A673 (cell line): Measurements from ENCODE around the gene CGNL1. TPM values are rescaled to one million over a fixed set of nuclear protein-coding genes. Genes with fewer than 3 reads are reported as not detected.

Experiments used
- BruUV-seq: library from RNA; stranded (reverse); fragments of 400-500 nt; replicated peaks from 2 replicates; lab custom pipeline; 2021; lab: Mats Ljungman, UMichigan
- CTCF ChIA-PET: fragments of 300-600 bp; sonication (Branson Sonifier 250); formaldehyde crosslinking; loops from one replicate; lab custom pipeline; 2022; ENCODE audit warnings: antibody characterized with exemption; lab: Charles Lee
- POLR2A ChIA-PET: fragments of 300-600 bp; sonication (Branson Sonifier 250); formaldehyde crosslinking; loops from one replicate; lab custom pipeline; 2022; ENCODE audit warnings: antibody characterized with exemption; ENCODE audit not compliant: low non-redundant PET; lab: Charles Lee
- DNase-seq: peaks from one replicate; pipeline ENCODE4 v3.0.0-alpha.2; 2015; ENCODE audit warnings: low spot score
- H3K27ac ChIP-seq: fragments of 200-600 bp; sonication (generic); 2 replicates; pipeline ENCODE4 v1.5.1; 2016; ENCODE audit warnings: mixed run types, low read depth, mild to moderate bottlenecking, mixed read lengths, antibody characterized with exemption, low read length; ENCODE audit not compliant: poor library complexity, severe bottlenecking
- H3K27me3 ChIP-seq: fragments of 200-600 bp; sonication (generic); replicated peaks from 2 replicates; pipeline ENCODE4 v1.6.1; 2017; ENCODE audit warnings: mixed run types, low read depth, mild to moderate bottlenecking, mixed read lengths, antibody characterized with exemption, low read length; ENCODE audit not compliant: insufficient read depth, poor library complexity
- H3K36me3 ChIP-seq: fragments of 200-600 bp; sonication (generic); 2 replicates; pipeline ENCODE4 v1.6.1; 2016; ENCODE audit warnings: mixed run types, mild to moderate bottlenecking, mixed read lengths, antibody characterized with exemption, low read length; ENCODE audit not compliant: insufficient read depth, poor library complexity, severe bottlenecking
- H3K4me1 ChIP-seq: fragments of 200-600 bp; sonication (generic); 2 replicates; pipeline ENCODE4 v1.6.1; 2017; ENCODE audit warnings: mixed run types, mild to moderate bottlenecking, mixed read lengths, antibody characterized with exemption, low read length; ENCODE audit not compliant: insufficient read depth, poor library complexity, severe bottlenecking
- H3K4me3 ChIP-seq: fragments of 200-600 bp; sonication (generic); 2 replicates; pipeline ENCODE4 v1.5.1; 2016; ENCODE audit warnings: low read depth, mixed run types, mild to moderate bottlenecking, mixed read lengths, low read length; ENCODE audit not compliant: poor library complexity, severe bottlenecking
- H3K9me3 ChIP-seq: fragments of 200-600 bp; sonication (generic); 2 replicates; pipeline ENCODE4 v1.6.1; 2016; ENCODE audit warnings: mixed run types, low read depth, mild to moderate bottlenecking, mixed read lengths, antibody characterized with exemption, low read length; ENCODE audit not compliant: poor library complexity, severe bottlenecking
- EZH2 ChIP-seq: fragments of 200-600 bp; sonication (generic); IDR thresholded peaks from 2 replicates; pipeline ENCODE4 v1.6.1; 2017; ENCODE audit warnings: borderline replicate concordance, low read depth, mild to moderate bottlenecking, mixed read lengths, antibody characterized with exemption, low read length; ENCODE audit not compliant: poor library complexity, severe bottlenecking
- intact Hi-C: fragments of 100-400 bp; cut with micrococcal nuclease; formaldehyde crosslinking; loops from one replicate; pipeline ENCODE4 v1.10.0; 2022; ENCODE audit not compliant: unreplicated experiment
- total RNA-seq: library from RNA; stranded (reverse); gene quantifications from 2 replicates; pipeline ENCODE4 v1.2.3, GENCODE V29; 2021
- TF ChIP-seq, protein P1 (sequence below): fragments of 300-800, 200-600 bp; sonication (generic); conservative IDR thresholded peaks from 2 replicates; pipeline ENCODE4 v1.5.1; 2017; ENCODE audit warnings: low read depth, mild to moderate bottlenecking, antibody characterized with exemption, low read length, moderate library complexity, mixed read lengths

The CGNL1 gene
- total RNA-seq, 1 experiment from 2014 or later: 0.58 TPM

DNA sequence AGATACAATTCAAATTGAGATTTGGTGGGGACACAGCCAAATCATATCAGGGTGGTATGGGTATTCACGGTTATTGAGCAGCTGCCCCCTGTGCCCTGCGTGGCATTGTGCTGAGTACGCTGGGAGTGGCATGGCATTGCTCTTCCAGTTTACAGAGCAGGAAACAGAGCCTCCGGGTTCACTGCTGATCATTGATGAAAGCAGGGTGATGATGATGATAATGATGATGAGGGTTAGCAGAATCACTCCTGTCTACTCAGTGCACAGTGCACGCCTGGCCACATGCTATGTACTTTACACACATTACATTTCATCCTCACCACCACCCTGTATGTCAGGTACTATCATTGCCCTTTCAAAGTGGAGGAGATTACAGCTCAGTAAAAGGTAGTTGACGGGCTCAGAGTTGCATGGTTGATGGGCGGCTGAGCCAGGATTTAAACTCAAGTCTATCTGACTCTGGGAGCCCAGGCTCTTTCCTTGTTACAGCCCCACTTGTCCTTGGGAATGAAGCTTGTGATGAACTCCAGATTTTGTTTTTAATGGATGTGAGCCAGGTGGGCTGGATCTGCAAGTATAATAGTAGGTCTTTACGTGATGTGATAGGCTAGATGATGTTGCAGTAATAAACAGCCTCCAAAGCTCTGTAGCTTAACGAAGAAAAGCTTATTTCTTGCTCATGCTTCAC lies 127.8 kb downstream of the CGNL1 start:
- intact Hi-C loops: no loop called here
- Histone ChIP-seq H3K27ac (no peak overlapping the region), H3K4me1 (no peaks in the 10 kb centered on the region), H3K27me3 (no peaks in the 10 kb centered on the region), H3K36me3 (no peaks in the 10 kb centered on the region), H3K4me3 (no peak overlapping the region), H3K9me3 (no peaks in the 10 kb centered on the region)
- ChIA-PET CTCF (no interaction called here), POLR2A (no interaction called here)
- no peak for DNase-seq
- no TSS peak for BruUV-seq
- TF ChIP-seq, protein P1, sequence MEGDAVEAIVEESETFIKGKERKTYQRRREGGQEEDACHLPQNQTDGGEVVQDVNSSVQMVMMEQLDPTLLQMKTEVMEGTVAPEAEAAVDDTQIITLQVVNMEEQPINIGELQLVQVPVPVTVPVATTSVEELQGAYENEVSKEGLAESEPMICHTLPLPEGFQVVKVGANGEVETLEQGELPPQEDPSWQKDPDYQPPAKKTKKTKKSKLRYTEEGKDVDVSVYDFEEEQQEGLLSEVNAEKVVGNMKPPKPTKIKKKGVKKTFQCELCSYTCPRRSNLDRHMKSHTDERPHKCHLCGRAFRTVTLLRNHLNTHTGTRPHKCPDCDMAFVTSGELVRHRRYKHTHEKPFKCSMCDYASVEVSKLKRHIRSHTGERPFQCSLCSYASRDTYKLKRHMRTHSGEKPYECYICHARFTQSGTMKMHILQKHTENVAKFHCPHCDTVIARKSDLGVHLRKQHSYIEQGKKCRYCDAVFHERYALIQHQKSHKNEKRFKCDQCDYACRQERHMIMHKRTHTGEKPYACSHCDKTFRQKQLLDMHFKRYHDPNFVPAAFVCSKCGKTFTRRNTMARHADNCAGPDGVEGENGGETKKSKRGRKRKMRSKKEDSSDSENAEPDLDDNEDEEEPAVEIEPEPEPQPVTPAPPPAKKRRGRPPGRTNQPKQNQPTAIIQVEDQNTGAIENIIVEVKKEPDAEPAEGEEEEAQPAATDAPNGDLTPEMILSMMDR: no peak
- no peak for TF ChIP-seq EZH2

GRCh38 chr15:57504599-57504940 lies 128.3 kb downstream of the CGNL1 start:
- Histone ChIP-seq H3K36me3 (no peaks in the 10 kb centered on the region), H3K9me3 (no peaks in the 10 kb centered on the region), H3K4me3 (no peak overlapping the region), H3K4me1 (no peaks in the 10 kb centered on the region), H3K27ac (no peak overlapping the region), H3K27me3 (no peaks in the 10 kb centered on the region)
- CTCF ChIA-PET: interaction anchor here (0.6 kb wide), 1 partner anchor 121 kb away, joined by 3 read pairs; no protein-coding TSS in a partner anchor
- TF ChIP-seq, protein P1: no peak
- TF ChIP-seq EZH2: no peak
- DNase-seq: no peak
- intact Hi-C loops: no loop called here
- no TSS peak for BruUV-seq
- POLR2A ChIA-PET: no interaction called here

DNA sequence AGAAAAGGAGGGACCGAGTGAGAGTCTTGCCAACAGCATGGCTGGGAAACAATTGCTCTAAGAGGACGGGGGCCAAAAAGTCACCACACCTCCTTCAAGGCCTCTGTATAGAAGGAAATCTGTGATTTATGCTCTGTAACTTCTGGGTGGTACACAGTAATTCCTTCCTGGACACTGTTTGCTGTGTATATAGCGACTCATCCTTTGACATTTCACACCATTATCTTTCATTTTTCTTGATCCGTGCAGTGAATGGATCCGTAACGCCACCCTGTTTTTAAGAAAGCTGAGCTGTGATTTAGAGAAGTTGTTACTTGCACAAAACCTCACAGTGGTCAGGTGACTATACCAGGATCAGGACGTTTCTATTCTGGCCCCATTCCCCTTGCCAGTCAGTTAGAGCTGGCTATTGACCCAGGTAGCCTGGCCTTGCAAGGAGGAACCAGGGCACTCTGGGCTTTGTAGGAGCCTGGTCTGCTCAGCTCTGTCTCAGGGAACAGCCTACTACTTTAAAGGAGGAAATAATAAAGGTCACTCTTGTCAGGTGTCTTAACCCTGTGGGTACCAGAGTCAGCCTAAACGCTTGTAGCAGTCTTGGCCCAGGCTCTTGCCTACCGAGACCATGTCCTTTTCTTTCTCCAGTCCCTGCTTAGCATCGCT lies 128.9 kb downstream of the CGNL1 start:
- ChIA-PET POLR2A (no interaction called here), CTCF (interaction anchor here (0.6 kb wide), 1 partner anchor 122 kb away, joined by 3 read pairs; no protein-coding TSS in a partner anchor)
- no peaks in the 10 kb centered on the region for H3K4me1 ChIP-seq
- no TSS peak for BruUV-seq
- TF ChIP-seq EZH2: no peak
- TF ChIP-seq, protein P1: no peak
- no peak overlapping the region for H3K4me3 ChIP-seq
- H3K9me3 ChIP-seq: no peaks in the 10 kb centered on the region
- no peak overlapping the region for H3K27ac ChIP-seq
- intact Hi-C loops: no loop called here
- no peaks in the 10 kb centered on the region for H3K36me3 ChIP-seq
- H3K27me3 ChIP-seq: no peaks in the 10 kb centered on the region
- DNase-seq: no peak
